Dedifferentiated amniotic fluid mesenchymal stem cell (primary cell): ENCODE measurements around the gene TH.
"Not testable (repeated sequence)": the region's sequence is repeated elsewhere in the genome, so short reads cannot be mapped to it uniquely, and the experiment has no call there.

Source experiments
- DNase-seq: peaks from one replicate; pipeline ENCODE4 v3.0.0-alpha.2; 2016; ENCODE audit errors: extremely low spot score

Gene TH

GRCh38 chr11:2195756-2196088 lies 24.1 kb upstream of the TH start:
- no peak for DNase-seq

GRCh38 chr11:2194877-2195755 lies 23.5 kb upstream of the TH start:
- no peak for DNase-seq

DNA sequence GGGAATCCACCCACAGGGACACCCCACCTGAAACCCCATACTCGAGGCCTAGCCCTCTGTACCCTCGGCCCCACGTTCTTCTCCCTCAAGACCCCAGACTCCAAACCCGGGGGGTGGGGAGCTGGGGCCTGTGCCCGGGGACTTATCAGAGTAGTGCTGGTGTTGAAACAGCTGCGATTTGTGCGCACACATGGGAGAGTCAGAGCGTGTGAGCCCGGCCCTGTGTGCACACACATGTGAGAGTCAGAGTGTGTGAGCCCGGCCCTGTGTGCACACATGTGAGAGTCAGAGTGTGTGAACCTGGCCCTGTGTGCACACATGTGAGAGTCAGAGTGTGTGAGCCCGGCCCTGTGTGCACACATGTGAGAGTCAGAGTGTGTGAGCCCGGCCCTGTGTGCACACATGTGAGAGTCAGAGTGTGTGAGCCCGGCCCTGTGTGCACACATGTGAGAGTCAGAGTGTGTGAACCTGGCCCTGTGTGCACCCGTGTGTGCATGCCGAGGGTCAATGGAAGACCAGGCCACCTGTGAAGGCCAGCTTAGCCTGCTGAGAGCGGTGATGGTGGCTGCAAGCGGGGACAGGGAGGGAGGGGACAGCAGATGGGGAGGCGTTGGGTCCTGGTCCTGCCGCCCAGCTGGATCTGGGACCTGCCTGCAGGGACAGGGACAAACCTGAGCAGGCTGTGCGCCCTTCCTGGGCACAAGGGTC lies 22.4 kb upstream of the TH start:
- DNase-seq, result not testable (repeated sequence)

GRCh38 chr11:2193099-2193887 lies 21.7 kb upstream of the TH start:
- DNase-seq, result no peak

DNA sequence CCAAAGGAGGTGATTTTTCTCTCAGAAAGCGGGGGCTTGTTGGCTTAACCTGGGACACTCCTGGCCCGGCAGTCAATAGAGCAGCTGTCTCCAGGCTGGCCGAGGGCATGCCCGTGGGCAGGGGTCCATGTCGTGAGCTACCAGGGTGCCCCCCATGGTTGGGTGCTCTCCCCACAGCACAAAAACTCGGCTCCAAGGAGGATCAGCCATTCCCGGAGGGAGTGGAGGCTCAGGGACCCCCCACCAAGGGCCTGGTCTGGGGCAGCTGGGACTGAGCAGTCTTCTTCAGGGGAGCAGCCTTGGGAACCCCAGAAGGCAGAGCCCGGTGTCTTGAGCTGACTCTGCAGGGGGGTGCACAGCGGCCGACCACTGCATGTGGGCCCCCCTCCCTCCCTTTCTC lies 20.8 kb upstream of the TH start:
- no peak for DNase-seq

DNA sequence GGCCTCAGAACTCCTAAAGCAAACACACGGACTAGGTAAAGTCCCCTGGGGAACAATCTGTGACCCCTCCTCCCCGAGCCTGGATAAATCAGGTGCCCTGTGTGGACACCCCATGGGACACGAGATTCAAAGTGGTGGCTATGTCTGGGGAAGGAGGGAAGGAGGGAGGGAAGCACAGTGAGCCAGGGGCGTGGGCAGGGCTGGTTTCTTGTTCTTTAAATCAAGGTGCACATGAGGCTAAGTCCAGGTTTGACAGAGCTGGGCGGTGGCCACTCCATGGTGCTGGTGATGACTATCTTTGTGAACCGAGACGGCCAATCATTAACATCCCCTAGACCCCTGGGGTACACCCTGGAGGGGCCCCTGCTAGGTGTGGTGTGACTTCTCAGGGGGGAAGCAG lies 20.3 kb upstream of the TH start:
- no peak for DNase-seq

GRCh38 chr11:2190657-2191471 lies 19.2 kb upstream of the TH start:
- no peak for DNase-seq

GRCh38 chr11:2189938-2190656 lies 18.5 kb upstream of the TH start:
- no peak for DNase-seq

DNA sequence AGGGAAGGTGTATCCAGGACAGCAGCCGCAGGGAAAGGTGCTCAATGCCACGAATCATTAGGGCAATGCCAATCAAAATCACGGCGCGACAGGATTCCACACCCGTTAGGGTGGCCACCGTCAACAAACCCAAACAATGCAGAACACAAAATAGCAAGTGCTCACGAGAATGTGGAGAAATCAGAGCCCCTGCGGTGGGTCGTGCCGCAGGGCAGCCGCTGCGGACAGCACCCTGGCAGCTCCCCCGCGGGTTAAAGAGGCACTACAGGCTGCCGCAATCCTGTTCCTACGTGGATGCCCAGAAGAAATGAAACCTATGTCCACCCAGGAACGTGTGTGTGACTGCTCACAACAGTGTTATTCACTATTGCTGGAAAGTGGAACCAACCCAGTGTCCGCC lies 17.1 kb upstream of the TH start:
- DNase-seq, result no peak

GRCh38 chr11:2187280-2187707 lies 15.7 kb upstream of the TH start:
- DNase-seq, result no peak

GRCh38 chr11:2186669-2187279 lies 15.2 kb upstream of the TH start:
- DNase-seq, result no peak

GRCh38 chr11:2185324-2186085 lies 13.9 kb upstream of the TH start:
- DNase-seq, result no peak

DNA sequence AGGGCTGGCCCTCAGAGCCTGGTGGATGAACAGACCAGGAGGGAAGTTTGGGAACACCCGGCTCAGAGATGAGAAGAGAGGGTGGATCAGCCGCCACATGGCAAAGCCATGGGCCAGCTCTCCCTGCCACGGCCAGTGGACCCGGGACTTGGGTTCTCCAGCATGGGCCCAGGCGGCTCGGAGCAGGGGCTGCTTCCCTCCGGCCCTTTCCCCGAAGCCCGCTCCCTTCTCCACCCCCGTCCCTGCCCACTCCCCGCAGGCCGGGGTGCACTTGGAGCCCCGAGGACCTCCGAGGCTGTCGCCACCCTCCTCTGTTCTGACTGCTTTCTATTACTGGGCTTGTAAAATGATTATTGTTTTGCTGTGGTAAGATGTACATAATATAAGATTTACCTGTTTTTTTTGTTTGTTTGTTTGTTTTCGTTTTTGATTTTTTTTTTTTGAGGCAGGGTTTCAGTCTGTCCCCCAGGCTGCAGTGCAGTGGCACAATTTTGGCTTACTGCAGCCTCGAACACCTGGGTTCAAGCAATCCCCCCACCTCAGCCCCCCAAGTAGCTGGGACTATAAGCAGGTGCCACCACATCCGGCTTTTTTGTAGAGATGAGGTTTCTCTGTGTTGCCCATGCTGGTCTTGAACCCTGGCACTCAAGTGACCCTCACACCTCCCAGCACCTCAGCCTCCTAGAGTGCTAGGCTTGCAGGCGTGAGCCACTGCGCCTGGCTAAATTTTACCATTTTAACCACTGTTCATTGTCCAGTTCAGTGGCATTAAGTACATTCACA lies 11.3 kb upstream of the TH start:
- no peak for DNase-seq

DNA sequence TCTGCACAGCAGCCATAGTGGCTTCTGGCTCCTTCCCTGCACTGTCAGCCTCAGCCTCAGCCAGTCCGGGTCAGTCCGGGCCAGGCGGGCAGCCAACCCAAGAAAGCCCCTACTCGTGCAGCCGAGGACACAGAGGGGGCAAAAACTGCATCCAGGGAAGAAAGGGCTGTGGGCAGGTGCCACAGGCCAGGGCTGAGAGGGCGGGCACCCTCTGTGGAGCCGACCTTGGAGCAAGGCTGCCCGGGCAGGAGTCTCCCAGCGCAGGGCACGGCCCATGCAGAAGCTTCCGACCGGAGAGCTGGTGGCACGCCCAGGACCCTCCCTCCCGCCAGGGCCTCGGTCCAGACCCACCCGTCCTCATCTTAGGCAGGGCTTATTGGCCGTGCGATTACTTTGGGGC lies 10.5 kb upstream of the TH start:
- no peak for DNase-seq

GRCh38 chr11:2180789-2181370 lies 9.3 kb upstream of the TH start:
- DNase-seq, result no peak

- DNase-seq, result no peak
Measured at GRCh38 chr11:2180347-2180746, 8.7 kb upstream of the TH start.

- no peak for DNase-seq
Measured at GRCh38 chr11:2179516-2179915, 7.9 kb upstream of the TH start.

GRCh38 chr11:2178906-2179494 lies 7.4 kb upstream of the TH start:
- DNase-seq, result no peak
